Activated T-cell treated with anti-CD3 and anti-CD28 coated beads, Interleukin-2, amount 50 U/mL, for 48 hours (primary cell): Measurements from ENCODE around the gene TMA7.
"Not testable (repeated sequence)": the region's sequence is repeated elsewhere in the genome, so short reads cannot be mapped to it uniquely, and the experiment has no call there.

Experiments used
- DNase-seq, 2 experiments: peaks; one replicate each; pipeline ENCODE4 v3.0.0-alpha.2; 2020

TMA7 gene

DNA sequence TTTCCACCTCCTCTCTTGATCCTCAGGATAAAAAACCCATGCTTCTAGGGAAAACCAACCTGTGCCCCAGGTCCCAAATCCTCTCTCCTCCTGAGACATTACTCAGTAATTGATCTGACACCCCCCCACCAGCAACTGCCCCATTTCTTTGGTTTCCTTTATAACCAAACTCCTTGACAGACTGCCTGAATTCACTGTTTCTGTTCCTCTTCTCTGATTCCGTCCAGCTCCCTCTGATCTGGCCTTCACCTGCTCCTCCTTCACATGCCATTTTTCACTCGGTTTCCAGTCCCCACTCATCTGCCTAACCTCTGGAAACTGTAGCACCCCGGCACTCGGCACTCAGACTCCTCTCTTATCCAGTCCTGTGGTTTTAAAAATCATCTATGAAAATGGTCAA, 2.2 kb upstream of the TMA7 start:
- DNase-seq: no peak

DNA sequence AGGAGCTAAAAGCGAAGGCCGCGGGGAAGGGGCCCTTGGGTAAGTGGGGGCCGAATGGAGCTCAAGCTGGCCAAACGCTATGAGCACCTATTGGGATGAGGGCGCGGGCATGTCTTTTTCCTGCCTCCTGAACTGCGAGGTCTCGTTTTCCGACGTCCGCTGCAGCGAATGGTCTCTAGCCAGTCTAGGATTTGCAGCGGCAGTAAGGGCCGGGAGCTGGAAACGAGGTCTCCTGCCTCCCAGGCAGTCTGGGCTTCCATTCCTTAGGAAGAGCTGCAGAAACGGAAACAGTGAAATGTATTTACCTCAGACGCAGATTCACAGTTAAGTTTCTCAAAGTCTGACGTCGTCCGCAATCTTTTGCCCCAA, 517 bp downstream of the TMA7 start:
- DNase-seq: no peak

DNA sequence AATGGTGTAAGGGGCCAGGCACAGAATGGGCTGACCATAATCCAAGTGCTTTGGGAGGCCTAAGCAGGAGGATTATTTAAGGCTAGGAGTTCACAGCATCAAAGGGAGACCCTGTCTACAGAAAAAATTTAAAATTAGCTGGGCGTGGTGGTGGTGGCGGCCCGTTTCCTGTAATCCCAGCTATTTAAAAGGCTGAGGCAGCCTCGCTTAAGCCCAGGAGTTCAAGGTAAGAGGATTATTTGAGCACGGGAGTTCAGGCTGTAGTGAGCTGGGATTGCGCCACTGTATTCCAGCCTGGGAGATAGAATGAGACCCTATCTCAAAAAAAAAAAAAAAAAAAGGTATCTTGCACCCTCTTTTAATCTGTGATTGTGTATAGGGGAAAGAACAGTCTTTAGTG, 1.9 kb downstream of the TMA7 start:
- DNase-seq: no peak

GRCh38 chr3:48445277-48445882, 5.3 kb downstream of the TMA7 start:
- no peak for DNase-seq

DNA sequence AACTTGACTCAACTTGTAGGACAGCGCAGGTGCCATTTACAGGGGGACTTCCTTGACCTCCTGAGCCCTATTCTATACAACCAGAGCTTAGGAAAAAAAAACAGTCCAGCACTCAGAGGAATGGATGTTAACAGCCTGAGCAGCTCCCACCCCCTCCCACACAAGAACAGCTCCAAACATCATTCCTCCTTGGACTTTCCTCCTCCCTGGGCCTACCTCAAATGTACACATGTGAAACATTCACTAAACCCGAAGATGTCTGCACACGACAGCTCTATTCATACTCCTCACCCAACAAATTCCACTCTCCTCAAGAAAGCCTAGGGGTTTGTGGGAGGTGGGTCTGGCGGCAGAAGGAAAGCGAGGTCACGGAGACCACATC, 6.0 kb downstream of the TMA7 start:
- no peak for DNase-seq

- DNase-seq: peak; percentile 91 to 94
These were observed 6.6 kb downstream of the TMA7 start, which contains the start of gene ATRIP for GRCh38 chr3:48446425-48447193. ATRIP (plus strand) TSS chr3:48446737; CDS start chr3:48446846, 109 bp downstream.

GRCh38 chr3:48451270-48451669, 11.2 kb downstream of the TMA7 start:
- DNase-seq: no peak

- no peak for DNase-seq
These were observed 16.4 kb downstream of the TMA7 start for GRCh38 chr3:48456456-48456855.

- no peak for DNase-seq
These were observed 19.3 kb downstream of the TMA7 start for GRCh38 chr3:48459331-48459730.

- DNase-seq: no peak
These were observed 19.9 kb downstream of the TMA7 start for GRCh38 chr3:48459773-48460516.

- DNase-seq: no peak
These were observed 20.5 kb downstream of the TMA7 start for GRCh38 chr3:48460517-48460902.

DNA sequence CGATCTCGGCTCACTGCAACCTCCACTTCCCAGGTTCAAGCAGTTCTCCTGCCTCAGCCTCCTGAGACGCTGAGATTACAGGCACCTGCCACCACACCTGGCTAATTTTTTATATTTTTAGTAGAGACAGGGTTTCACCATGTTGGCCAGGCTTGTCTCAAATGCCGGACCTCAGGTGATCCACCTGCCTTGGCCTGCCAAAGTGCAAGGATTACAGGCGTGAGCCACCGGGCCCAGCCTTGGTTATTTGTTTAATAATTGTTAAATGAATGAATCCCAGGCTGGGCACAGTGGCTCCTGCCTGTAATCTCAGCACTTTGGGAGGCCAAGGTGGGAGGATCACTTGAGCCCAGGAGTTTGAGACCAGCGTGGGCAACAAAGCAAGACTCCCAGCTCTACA, 21.7 kb downstream of the TMA7 start:
- not testable (repeated sequence) for DNase-seq

GRCh38 chr3:48463703-48464102, 23.6 kb downstream of the TMA7 start:
- no peak for DNase-seq

DNA sequence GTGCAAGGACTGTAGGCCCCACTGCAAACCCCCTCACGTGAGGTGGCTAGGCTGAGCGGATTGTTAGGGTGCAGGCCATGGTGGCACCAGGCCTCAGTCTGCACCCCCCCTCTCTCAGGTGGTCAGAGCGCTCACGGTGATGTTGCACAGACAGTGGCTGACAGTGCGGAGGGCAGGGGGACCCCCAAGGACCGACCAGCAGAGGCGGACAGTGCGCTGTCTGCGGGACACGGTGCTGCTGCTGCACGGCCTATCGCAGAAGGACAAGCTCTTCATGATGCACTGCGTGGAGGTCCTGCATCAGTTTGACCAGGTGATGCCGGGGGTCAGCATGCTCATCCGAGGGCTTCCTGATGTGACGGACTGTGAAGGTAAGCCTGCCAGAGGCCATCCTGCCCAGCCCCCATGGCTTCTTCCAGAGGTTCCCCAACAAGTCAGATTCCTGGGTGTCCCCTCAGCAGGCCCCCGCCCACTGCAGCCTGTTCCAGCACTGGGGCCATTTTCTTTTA, 24.7 kb downstream of the TMA7 start:
- no peak for DNase-seq

GRCh38 chr3:48465237-48465530, 25.1 kb downstream of the TMA7 start:
- no peak for DNase-seq

DNA sequence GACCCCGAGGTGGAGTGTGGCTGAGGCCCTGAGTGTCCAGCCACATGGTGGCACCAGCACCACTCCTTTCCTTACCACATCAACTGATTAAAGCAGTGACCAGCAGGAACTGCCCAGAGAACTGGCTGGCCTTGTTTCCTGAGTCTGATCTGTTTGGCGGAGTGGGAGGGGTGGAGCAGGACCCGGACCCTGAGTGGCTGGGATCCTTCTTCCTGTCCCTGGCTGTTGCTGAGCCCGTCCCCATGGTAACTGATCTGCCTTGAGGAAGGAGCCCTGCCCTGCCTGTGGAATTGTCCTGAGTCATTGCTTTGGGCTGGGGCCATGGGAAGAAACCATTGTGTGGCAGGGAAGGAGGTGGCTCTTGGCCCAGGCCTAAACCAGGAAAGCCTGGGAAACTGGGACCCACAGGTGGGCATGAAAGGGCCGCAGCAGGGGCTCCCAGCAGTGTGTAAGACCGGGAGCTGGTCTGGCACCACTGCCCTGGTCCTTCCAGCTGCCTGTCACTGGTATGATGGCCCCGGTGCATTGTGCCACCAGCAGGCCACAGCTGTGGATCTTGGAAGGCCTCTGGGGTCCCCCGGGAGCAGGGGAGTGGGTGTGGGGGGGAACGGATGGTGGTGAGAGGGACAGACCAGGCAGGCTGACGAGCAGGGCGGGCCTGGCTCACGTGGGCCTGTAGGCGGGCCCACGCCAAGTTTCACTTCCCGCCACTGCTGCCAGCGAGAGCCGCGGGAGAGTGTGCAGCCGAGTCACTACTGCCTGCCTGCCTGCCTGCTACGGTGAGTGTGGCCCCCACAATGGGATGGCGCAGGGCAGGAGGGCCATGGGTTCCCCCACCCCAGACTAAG, 25.7 kb downstream of the TMA7 start:
- DNase-seq: peak; percentile 87 to 90

GRCh38 chr3:48466386-48467109, 26.5 kb downstream of the TMA7 start:
- DNase-seq: peak; percentile 51 to 62

DNA sequence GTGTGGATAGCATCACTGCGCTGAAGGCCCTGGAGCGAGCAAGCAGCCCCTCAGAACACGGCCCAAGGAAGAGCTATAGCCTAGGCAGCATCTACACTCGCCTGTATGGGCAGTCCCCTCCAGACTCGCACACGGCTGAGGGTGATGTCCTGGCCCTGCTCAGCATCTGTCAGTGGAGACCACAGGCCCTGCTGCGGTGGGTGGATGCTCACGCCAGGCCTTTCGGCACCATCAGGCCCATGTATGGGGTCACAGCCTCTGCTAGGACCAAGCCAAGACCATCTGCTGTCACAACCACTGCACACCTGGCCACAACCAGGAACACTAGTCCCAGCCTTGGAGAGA, 27.0 kb downstream of the TMA7 start:
- no peak for DNase-seq

DNA sequence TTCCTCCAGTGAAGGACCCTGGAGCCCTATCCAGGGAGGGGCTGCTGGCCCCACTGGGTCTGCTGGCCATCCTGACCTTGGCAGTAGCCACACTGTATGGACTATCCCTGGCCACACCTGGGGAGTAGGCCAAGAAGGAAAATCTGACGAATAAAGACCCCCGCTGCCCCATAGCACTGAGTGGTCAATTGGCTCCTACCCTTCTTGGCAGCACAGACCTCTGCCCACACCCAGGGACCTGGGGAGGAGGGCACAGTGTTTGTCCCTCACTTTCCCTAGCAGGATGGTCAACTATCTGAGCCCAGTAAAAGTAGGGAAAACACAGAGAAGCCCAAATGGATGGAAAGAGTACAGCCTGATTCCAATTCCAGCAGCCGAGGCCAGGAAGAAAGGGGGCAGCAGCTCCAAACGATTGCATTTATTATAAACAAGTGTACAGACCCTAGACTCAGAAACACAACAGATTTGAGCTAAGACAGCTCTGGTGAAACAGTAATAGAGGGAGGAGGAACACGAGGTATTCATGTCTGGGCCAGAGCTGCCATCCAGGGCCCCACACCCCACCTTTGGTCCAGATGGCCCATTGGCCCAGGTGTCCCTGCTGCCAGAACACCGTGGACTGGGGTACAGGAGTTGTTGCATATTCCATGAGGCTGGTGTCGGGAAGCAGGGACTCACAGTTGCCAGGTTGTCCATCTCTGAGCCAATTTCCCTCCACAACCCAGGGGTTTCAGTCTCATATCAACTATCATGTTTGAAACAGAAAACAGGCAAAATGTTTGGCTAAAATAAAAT, 27.6 kb downstream of the TMA7 start:
- DNase-seq: no peak

- no peak for DNase-seq
These were observed 28.3 kb downstream of the TMA7 start for GRCh38 chr3:48468329-48468731.

DNA sequence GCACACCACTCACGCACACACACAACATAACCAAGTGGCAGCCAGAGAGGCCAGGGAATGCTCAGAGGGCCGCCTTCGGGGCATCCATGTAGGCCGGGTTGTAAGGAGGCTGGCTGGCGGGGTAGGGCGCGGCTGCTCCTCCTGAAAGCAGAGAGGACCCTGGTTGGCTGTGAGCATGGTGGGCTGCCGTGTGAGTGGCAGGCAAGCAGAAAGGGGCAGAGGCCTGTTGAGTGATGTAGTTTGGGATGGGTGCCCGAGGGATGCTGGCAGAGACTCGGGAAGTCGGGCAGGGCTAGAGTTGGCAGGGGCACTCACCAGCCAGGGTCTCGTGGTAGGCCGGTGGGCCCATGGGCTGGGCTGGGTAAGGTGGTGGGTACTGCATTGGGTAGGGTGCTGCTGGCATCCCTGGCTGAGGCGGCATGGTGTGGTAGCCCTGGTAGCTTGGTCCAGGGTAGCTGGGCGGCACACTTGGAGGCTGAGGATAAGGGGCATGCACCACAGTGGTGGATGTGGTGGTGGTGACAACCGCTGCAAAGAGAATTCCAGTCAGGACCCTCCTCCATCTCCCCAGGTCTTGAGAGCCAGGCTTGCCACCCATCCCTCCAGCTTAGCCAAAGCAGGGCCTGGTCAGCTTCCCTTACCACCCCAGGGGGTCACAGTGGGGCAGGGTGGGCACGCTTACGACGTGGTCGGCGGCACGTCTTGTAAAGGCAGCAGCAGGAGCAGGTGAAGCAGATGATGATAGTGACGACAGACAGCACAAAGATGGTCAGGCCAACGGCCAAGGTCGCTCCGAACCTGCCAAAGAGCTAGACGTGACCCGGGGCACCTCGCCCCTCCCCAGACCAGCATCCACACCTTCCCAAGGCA, 29.2 kb downstream of the TMA7 start:
- no peak for DNase-seq
